Subcutaneous adipose tissue (tissue), 4 donors: ENCODE measurements around the gene CCDC127. TPM values are rescaled to one million over a fixed set of nuclear protein-coding genes. Genes with fewer than 3 reads are reported as not detected.

Experiments
- total RNA-seq, 4 donors: library from RNA; depleted of rRNA; stranded (reverse); fragments of >200 nt; gene quantifications; one replicate each; pipeline ENCODE4 v1.1.0, GENCODE V29; 2016
- TF ChIP-seq, protein P1 (sequence below): fragments of 450-650 bp; IDR thresholded peaks from one replicate; pipeline ENCODE4 v1.5.1; 2016; ENCODE audit warnings: low read depth, mild to moderate bottlenecking, control low read depth, antibody characterized with exemption, moderate library complexity

Gene CCDC127
- total RNA-seq, 4 donors from 2014 or later, result 4.9 to 6.5 (median 5.8) TPM

DNA sequence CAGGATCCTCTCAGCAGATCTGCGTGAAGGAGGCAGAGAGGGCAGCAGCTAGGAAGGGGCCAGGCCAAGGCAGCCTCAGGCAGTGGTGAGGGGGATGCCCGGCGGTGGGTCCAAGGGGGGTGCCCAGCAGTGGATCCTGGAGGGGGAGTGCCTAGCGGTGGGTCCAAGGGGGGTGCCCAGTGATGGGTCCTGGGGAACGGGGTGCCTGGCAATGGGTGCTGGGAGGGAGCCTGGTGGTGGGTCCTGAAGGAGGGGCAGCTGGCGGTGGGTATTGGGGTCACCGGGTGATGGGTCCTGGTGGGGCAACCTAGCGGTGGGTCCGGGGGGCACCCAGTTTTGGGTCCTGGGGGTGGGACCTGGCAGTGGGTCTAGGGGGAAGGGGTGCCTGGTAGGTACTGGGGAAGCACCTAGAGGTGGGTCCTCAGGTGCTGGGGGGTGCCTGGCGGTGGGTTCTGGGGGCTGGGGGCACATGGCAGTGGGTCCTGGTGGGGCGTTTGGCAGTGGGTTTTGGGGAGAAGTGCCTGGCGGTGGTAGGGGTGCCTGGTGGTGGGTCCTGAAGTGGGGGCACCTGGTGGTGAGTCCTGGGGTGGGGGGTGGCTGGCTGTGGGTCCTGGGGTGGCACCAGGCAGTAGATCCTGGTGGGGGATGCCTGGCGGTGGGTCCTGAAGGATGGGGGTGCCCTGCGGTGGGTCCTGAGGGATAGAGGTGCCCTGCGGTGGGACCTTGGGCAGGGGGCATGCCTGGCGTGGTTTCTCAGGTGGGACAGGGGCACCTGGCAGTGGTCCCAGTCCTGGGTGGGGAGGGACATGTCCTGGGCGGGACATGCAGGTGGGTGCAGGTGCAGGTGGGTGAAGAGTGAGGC, 24.8 kb downstream of the CCDC127 start:
- TF ChIP-seq, protein P1, sequence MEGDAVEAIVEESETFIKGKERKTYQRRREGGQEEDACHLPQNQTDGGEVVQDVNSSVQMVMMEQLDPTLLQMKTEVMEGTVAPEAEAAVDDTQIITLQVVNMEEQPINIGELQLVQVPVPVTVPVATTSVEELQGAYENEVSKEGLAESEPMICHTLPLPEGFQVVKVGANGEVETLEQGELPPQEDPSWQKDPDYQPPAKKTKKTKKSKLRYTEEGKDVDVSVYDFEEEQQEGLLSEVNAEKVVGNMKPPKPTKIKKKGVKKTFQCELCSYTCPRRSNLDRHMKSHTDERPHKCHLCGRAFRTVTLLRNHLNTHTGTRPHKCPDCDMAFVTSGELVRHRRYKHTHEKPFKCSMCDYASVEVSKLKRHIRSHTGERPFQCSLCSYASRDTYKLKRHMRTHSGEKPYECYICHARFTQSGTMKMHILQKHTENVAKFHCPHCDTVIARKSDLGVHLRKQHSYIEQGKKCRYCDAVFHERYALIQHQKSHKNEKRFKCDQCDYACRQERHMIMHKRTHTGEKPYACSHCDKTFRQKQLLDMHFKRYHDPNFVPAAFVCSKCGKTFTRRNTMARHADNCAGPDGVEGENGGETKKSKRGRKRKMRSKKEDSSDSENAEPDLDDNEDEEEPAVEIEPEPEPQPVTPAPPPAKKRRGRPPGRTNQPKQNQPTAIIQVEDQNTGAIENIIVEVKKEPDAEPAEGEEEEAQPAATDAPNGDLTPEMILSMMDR, result no peak

DNA sequence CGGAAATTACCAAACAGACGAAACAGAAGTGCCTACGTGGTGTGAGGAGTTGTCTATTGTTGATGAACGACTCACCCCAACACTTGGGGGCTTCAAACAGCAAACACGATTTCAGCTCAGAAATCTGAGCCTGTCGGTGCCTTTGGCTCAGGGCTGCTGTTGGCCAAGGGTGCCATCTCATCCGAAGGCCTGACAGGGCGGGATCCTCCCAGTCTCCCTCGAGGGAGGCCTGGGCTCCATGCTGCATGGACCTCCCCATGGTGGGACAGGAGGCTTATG, 25.3 kb downstream of the CCDC127 start:
- TF ChIP-seq, protein P1, result no peak

- TF ChIP-seq, protein P1, result no peak
These were observed 25.8 kb downstream of the CCDC127 start for GRCh38 chr5:191949-192690.

DNA sequence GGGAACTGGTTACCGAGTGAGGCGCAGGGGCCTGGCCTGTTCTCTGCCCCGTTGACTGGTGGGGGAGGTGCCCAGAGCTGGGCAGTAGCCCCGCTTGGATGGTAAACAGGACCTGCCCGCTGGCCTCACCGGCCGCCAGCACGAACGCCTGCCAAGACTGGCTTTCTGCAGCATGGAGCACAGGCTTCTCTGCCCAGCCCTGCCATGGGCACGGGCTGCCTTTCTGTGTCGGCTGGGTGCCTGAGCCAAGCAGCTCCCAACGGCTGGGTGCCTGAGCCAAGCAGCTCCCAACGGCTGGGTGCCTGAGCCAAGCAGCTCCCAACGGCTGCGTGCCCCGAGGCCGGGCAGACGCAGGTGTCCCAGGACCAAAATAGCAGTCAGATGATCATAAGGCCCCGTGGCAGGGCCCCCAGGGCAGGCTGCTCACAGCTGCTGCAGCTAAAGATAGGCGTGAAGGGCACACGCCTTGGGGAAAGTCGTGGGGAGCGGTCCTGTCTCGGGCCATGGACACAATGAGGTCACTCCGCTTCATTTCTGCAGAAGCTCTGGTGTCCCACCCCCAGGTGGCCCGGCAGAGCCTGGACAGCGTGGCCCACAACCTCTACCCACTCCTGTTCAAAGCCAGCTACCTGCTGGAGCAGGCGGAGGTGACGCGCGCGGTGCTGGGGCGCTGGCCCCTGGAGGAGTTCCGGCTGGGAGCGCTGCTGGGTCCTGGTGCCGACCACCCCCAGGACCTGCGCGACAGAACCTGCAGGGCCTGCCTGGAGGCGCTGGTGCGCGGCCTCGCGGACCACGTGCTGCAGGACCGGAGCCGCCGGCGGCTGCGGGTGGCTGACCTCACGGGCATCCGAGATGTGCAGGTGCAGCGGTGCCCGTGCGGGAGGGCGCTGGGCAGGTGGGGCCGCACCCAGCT, 26.7 kb downstream of the CCDC127 start, which contains the start of gene LRRC14B:
TSS of gene LRRC14B (plus strand) at position 460 of the 913 bp plus-strand sequence. CDS start at position 504, 44 bp downstream.
- TF ChIP-seq, protein P1, result no peak

DNA sequence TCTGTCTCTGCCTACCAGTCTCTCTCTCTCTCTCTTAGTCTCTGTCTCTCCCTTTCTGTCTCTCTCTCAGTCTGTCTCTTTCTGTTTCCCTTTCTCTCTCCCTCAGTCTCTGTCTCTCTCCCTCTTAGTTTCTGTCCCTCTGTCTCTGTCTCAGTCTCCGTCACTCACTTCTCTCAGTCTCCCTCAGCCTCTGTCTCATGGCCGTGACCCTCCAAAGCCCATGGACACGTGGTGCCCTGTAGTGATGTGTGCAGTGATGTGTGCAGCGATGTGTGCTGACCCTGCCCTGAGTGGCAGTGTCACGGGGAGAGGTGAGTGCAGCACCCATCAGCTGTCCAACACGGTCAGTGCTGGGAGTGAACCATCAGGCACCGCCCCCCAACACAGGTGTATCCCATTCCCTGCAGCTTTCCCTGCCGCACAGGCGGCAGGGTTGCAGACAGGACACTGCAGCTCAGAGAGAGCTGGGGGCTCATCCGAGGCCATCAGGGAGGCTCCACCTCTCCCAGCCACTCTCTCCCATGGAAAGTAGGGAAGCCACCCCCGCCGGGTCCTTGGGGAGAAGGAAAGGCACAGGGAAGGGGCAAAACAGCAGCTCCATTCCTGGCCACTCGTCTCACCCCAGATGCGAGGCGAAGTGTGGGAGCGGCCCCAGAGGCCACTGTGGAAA, 27.5 kb downstream of the CCDC127 start:
- TF ChIP-seq, protein P1, result no peak

- TF ChIP-seq, protein P1, result no peak
These were observed 28.0 kb downstream of the CCDC127 start for GRCh38 chr5:189976-190365.
